Coronary artery (tissue), 2 donors: ENCODE data around the gene WNK2.

Experiments
- DNase-seq: peaks from one replicate; pipeline ENCODE4 v3.0.0-alpha.2; 2017; ENCODE audit warnings: low spot score
- H3K27ac ChIP-seq, 2 donors: fragments of 200-600 bp; sonication (generic); one replicate each; pipeline ENCODE4 v1.5.1; 2016 to 2019
- H3K4me3 ChIP-seq: fragments of 200-600 bp; sonication (generic); 2 replicates; pipeline ENCODE4 v1.5.1; 2016; ENCODE audit warnings: mild to moderate bottlenecking, moderate library complexity
- TF ChIP-seq, protein P1 (sequence below): fragments of 200-600 bp; sonication (generic); IDR thresholded peaks from one replicate; pipeline ENCODE4 v1.5.1; 2019; ENCODE audit warnings: antibody characterized with exemption

The WNK2 gene

DNA sequence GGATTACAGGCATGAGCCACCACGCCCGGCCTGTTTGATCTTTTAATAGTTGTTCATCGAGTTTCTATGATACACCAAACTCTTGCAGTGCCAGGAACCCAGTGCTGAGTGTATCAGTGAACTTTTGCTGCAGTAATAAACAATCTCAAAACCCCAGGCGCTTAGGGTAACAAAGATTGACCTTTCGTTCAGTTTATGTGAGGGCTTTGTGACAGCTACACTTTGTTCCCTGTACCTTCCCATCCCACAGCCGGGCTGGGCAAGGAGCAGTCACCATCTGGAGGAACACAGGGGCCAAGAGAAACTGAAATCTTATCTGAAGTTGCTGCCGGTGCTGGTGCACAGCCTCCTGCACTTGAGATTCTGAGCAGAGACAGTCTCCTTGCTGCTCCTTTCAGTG, 17.2 kb upstream of the WNK2 start:
- TF ChIP-seq, protein P1, sequence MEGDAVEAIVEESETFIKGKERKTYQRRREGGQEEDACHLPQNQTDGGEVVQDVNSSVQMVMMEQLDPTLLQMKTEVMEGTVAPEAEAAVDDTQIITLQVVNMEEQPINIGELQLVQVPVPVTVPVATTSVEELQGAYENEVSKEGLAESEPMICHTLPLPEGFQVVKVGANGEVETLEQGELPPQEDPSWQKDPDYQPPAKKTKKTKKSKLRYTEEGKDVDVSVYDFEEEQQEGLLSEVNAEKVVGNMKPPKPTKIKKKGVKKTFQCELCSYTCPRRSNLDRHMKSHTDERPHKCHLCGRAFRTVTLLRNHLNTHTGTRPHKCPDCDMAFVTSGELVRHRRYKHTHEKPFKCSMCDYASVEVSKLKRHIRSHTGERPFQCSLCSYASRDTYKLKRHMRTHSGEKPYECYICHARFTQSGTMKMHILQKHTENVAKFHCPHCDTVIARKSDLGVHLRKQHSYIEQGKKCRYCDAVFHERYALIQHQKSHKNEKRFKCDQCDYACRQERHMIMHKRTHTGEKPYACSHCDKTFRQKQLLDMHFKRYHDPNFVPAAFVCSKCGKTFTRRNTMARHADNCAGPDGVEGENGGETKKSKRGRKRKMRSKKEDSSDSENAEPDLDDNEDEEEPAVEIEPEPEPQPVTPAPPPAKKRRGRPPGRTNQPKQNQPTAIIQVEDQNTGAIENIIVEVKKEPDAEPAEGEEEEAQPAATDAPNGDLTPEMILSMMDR = no peak
- Histone ChIP-seq H3K4me3 (no peak overlapping the region), H3K27ac (no peak overlapping the region)
- DNase-seq = no peak

DNA sequence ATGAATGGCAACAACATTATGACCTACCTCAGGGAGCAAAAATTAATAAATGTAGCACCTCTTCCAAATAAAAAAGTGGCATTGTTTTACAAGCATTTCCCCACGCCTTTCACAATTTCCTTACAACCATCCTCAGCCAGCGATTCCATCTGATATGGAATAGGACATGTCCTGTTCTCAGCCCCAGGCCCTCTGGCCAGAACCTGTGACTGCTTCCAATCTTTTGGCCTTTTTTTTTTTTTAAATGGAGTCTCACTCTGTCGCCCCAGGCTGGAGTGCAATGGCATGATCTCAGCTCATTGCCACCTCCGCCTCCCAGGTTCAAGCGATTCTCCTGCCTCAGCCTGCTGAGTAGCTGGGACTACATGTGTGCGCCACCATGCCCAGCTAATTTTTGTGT, 16.8 kb upstream of the WNK2 start:
- TF ChIP-seq, protein P1 = no peak
- no peak for DNase-seq
- no peak overlapping the region for H3K4me3 ChIP-seq
- no peak overlapping the region for H3K27ac ChIP-seq

DNA sequence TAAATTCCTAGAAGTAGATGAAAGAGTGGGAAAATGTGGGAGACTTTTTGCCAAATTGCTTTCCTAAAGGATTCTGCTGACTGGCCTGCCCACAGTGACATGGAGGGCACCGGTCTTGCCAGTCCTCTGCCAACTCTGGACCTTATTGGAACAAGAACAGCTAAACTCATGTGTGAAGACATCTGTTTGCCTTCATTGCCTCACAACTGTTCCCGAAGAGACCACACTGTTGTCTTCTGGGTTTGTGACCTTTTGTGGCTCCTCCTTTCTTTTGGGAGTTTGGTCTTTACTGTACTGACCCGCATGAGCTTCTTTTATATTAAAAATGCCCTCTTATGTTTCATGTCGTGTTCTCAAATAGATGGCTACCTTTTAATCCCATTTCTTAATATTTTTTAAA, 16.1 kb upstream of the WNK2 start:
- TF ChIP-seq, protein P1 = no peak
- Histone ChIP-seq H3K27ac (no peak overlapping the region), H3K4me3 (no peak overlapping the region)
- no peak for DNase-seq

DNA sequence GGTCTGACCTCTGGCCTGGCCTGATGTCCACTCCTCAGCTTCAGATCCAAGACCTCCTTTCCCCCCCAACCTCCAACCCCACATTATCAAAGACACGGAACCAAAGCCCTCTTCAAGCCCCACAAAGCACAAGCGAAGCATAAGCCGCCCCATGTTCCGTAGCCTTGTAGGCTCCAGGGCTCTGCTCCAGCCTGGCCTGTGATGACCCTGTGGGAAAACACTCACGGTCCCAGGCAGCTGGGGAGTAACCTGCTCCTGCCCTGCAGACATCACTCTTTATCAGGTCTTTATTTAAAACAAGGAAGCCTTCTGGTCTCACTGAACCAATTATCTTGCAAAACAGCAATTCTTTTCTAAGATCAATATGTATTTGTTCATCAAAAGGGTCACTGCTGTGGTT, 15.4 kb upstream of the WNK2 start:
- no peak for DNase-seq

DNA sequence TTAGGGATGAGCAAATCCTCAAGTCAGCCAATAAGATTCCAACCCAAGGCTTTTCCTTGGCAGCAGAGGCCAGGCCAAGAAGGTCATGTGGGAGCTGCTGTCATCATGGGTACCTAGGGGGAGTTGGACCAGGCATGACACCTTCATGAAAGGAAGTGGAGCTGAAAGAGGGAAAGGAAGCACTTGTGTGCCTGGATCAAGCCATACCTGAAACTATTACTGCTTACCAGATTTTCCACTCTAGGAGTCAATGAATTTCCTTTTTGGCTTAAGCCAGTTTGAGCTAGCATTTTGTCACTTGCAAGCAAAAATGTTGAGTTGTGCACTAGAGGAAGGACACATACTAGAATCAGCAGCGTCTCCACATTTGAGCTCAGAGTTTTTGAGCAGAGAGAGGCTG, 14.5 kb upstream of the WNK2 start:
- TF ChIP-seq, protein P1 = no peak

More for the DNA sequence above, 15.4 kb upstream of the WNK2 start:
- no peak overlapping the region for H3K27ac ChIP-seq
- no peak overlapping the region for H3K4me3 ChIP-seq
- TF ChIP-seq, protein P1 = no peak

DNA sequence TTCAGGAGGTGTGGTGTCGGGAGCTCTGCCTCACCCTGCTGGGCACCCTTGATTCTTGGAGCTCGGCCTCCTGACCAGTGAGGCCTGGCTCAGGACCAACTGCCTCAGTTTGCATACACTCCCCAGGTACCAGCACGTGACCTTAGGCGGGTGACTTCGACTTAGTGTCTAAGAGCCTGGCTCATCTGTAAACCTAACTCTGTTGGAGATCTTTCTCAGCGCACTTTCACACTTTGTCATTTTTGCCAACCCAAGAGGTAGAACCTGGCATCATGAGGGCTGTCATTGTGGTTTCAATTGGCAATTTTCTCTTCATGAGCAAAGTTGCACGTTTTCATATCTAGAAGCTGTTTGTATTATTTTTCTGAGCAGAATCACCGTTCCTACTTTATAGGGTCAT, 13.4 kb upstream of the WNK2 start:
- no peak for DNase-seq
- TF ChIP-seq, protein P1 = no peak
- H3K4me3 ChIP-seq = no peak overlapping the region
- H3K27ac ChIP-seq = no peak overlapping the region

More for the DNA sequence above, 14.5 kb upstream of the WNK2 start:
- no peak for DNase-seq
- Histone ChIP-seq H3K4me3 (no peak overlapping the region), H3K27ac (no peak overlapping the region)

DNA sequence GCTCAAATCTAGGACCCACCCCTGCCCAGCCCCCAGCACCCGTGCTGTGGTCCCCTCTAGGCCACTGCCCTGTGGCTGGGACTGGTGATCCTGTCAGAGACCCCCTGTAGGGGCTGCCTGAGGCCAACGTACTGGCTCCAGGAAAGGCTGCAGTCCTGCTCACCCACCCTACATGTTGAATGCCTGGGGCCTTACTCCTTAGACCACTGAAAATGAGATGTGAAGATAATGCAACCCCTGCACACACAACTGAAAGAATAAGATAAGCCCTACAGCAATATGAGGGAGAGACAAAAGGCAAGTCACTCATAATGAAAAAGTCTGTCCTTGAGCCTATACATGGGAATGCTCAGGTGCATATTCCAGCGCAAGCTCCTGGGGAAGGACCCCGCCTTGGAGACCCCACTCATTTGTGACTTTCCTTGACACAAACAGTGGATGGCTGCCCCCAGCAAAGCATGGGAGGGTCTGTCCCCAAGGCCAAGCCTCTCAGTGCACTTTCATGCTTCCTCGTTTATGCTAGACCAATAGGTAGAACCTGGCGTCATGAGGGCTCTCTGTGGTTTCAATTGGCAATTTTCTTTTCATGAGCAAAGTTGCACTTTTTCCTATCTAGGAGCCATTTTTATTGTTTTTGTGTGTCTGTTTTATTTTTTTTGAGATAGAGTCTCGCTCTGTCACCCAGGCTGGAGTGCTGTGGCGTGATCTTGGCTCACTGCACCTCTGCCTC, 12.5 kb upstream of the WNK2 start:
- TF ChIP-seq, protein P1 = no peak

More for the DNA sequence above, 12.5 kb upstream of the WNK2 start:
- no peak for DNase-seq
- H3K27ac ChIP-seq = no peak overlapping the region
- H3K4me3 ChIP-seq = no peak overlapping the region
